ENCODE results near the gene MYO3B.

DNA sequence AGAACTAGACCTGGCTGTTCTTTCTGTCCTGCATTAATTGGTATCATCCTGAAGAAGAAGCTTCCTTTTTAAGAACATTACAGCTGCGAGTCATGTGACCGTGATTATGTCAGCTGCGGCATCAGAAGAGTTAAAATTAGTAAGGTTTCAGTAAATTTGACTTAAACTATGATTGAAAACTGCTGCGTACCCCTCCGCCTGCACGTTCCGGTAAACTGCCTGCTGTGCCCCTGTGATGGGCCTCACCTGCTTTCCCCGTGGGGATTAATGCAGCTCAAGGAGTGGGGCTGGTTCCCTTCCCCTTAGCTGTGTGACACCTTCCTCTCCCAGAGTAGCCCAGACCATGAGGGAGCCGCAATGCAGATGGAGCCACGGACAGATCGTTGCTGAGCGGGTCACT is 36.1 kb upstream of the MYO3B start:
- no peak for TF ChIP-seq EP300 (IDR thresholded peaks at IDR 0.05; ENCODE audit: borderline replicate concordance in 1 of 2, low read depth in 2 of 2, low read length in 2 of 2)
- TF ChIP-seq, protein P1, sequence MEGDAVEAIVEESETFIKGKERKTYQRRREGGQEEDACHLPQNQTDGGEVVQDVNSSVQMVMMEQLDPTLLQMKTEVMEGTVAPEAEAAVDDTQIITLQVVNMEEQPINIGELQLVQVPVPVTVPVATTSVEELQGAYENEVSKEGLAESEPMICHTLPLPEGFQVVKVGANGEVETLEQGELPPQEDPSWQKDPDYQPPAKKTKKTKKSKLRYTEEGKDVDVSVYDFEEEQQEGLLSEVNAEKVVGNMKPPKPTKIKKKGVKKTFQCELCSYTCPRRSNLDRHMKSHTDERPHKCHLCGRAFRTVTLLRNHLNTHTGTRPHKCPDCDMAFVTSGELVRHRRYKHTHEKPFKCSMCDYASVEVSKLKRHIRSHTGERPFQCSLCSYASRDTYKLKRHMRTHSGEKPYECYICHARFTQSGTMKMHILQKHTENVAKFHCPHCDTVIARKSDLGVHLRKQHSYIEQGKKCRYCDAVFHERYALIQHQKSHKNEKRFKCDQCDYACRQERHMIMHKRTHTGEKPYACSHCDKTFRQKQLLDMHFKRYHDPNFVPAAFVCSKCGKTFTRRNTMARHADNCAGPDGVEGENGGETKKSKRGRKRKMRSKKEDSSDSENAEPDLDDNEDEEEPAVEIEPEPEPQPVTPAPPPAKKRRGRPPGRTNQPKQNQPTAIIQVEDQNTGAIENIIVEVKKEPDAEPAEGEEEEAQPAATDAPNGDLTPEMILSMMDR (IDR thresholded peaks at IDR 0.05; ENCODE audit: control extremely low read depth in 1 of 3, insufficient read depth in 1 of 3, low read depth in 1 of 3, low read length in 3 of 3) = no peak
- TF ChIP-seq ASH2L (IDR thresholded peaks at IDR 0.05; ENCODE audit: low read length) = no peak
- no peak for TF ChIP-seq RFX5 (IDR thresholded peaks at IDR 0.05; ENCODE audit: borderline replicate concordance, low read depth, low read length)
- TF ChIP-seq POLR2AphosphoS5 (IDR thresholded peaks at IDR 0.05; ENCODE audit: low read depth, low read length) = no peak
- TF ChIP-seq EZH2 (IDR thresholded peaks at IDR 0.05; ENCODE audit: low read depth, low read length, severe bottlenecking) = no peak
